NCI-H345 treated with DMSO at 0.1 percent for 48 hours (cell line): ENCODE results near the gene ATP10A.

Source experiments
- DNase-seq: peaks from one replicate; lab custom pipeline; 2025; ENCODE audit not compliant: unreplicated experiment; lab: John Stamatoyannopoulos, UW

ATP10A gene

GRCh38 chr15:25797035-25797434 lies 66.1 kb downstream of the ATP10A start:
- DNase-seq = no peak

GRCh38 chr15:25796395-25796794 lies 66.7 kb downstream of the ATP10A start:
- DNase-seq = no peak

- DNase-seq = no peak
Observed at GRCh38 chr15:25795712-25796111, 67.4 kb downstream of the ATP10A start.

DNA sequence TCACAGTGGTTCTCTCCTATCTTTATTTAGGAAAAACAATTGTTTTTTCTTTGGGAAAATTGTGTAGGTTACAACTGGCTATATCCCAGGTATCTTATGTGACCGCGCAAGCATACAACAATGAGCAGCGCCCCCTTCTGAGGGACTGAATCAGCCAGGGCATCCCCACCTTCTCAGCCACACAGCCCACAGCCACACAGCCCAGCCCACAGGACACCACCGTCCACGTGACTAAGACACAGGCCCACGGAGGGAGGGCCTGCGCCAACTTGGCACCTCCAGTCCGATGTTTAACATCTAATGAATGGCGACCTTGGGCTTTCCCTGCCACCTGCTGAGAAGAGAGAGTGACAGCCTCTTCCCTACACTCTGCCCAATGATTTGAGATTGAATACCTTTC lies 68.1 kb downstream of the ATP10A start:
- DNase-seq = no peak

GRCh38 chr15:25793354-25794050 lies 69.6 kb downstream of the ATP10A start:
- no peak for DNase-seq

DNA sequence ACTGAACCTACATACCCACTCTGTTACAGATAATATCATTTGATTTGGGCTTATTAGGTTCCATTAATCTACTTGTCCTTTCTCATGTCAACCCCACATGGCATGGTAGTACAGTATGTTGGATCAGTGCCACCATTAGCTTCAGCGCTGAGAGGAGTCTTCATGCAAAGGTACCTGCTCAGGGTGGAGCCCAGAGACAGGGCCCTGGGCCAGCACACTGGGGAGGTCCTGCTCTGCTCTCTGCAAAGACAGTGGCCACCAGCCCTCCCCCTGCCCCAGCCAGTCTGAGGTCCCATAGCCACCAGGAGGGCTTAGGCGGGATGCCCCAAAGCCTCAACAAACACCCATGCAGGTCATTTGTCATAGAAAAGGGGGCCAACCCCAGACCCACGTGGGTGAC lies 71.0 kb downstream of the ATP10A start:
- no peak for DNase-seq

- no peak for DNase-seq
Observed at GRCh38 chr15:25790000-25790660, 73.0 kb downstream of the ATP10A start.

GRCh38 chr15:25789616-25789999 lies 73.5 kb downstream of the ATP10A start:
- no peak for DNase-seq

GRCh38 chr15:25789211-25789610 lies 73.9 kb downstream of the ATP10A start:
- DNase-seq = no peak

- no peak for DNase-seq
Observed at GRCh38 chr15:25787855-25788520, 75.1 kb downstream of the ATP10A start.

DNA sequence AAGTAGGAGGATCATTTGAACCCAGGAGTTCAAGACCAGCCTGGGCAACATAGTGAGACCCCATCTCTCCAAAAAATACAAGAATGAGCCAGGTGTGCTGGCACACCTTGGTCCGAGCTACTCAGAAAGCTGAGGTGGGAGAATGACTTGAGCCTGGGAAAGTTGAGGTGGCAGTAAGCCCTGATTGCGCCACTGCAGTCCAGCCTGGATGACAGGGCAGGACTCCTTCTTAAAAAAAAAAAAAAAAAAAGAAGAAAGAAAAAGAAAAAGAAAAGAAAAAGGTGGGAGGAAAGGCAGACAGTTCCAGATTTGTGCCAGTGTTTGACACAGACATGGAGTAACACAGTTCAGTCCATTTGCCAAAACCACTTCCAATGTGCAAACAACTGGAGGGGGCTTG lies 75.7 kb downstream of the ATP10A start:
- DNase-seq = no peak

- no peak for DNase-seq
Observed at GRCh38 chr15:25786040-25786439, 77.1 kb downstream of the ATP10A start.

DNA sequence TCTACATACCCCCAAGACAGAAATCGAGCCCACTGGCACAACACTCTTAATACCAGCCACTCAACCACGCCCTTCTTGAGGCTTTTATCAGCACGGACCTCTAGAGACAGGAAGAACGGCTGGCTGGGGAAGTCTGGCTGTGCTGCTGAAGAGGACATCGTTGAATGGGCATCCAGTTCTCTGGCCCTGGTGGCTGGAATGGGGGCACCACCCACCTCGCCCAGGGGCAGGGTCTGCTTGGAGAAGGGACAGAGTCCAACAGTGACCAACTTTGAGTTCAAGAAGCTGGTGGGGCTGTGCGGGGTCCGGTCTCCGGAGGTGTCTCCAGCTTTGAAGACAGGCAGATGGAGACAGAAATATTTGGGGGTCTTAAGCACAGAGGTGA lies 77.5 kb downstream of the ATP10A start:
- no peak for DNase-seq

DNA sequence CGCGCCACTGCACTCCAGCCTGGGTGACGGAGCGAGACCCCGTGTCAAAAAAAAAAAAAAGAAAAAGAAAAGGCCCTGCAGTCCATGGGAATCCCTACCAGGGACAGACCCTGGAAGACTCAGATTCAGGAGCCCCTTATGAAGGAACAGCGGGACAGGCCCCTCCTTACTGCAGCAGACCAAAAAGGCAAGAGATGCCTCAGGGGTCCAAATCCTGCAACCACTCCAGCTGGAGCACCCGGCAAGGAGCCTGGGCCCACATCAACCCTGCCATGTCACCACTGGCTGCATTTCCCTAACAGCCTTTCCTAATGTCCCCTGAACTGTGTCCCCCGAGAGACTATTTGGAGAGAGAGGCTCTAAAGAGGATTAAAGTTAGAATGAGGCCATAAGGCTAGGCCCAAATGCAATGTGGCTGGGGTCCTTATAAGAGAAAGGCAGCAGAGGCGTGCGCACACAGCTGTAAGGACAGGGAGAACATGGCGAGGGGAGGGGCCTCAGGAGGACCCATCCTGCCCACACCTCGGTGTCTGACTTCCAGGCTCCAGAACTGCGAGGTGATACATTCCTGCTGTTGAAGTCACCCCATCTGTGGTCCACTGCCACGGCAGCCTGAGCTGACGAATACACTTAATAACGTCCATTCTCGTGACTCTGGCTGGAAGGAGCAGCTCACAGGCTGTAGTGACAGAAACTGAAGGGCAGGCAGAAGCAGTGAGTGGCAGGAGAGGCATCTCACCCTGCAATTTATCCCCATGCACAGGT lies 78.1 kb downstream of the ATP10A start:
- DNase-seq = no peak

- no peak for DNase-seq
Observed at GRCh38 chr15:25783607-25784540, 79.3 kb downstream of the ATP10A start.

DNA sequence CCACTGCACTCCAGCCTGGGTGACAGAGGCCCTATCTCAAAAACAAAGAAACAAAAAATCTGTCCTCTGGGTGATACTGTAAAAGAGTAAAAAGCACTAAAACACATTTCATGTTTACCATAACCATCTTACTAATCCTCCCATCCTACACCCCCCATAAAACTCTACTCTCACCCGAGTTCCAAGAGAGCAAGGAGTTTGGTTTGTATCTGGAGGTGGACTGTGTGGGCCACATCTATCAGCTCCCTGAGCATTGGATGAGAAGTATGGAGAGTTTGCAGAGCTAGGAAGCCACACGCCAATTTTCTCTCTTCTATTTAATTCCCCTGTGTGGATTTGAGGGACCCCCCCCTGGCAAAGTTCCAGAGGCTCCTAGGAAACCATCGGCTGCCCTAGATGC lies 80.0 kb downstream of the ATP10A start:
- no peak for DNase-seq

DNA sequence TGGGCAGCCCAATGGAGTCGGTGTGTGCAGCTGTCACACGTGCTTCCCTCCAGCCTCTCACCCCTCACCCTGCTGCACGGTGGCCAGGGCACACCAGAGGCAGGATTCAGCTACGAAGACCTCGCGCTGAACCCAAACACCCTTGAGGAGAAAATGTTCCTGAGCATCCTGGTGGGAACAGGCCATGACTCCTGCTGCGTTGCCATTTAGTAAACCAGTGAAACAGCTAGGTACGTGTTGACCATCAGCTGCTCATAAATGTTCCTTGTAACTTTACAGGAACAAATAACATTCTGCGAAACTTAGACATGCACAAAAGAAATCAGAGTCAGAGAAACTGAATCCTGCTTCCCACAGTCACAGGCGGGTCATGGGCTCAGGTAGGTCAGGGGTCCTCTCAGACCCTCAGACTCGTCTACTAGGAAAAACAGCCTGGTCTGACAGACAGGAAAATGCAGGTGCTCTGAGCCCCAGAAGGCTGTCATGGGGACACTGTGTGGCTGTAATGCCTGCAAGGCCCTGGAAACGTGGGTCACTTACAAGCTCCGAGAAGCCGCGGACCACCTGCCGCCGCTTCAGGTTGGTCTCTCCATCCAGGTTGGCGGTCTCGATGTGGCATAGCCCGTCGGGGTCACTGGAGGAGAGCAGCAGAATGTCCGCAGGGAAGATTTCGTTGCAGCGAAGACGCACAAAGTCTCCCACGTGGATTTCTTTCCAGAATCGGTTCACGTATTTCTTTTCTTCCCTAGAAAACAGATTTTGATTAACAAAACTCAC lies 82.5 kb downstream of the ATP10A start:
- DNase-seq = no peak

DNA sequence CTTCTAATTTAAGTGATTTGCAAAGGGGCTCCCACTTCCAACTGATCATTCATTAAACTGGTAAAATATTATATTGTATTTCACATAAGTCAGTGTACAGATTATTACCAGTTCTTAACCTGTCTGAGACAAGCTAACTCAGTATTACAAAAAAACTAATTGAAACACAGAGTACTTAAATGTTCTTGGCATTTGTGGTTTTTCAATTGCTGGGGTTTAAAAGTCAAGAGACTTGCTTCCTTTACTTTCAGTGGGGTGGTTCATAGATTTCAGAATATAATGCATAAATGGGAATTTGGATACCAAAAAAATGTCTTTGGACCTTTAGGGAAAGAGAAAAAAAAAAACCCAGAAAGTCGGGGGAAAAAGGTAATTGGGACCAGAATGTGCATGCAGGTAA lies 85.0 kb downstream of the ATP10A start:
- no peak for DNase-seq

DNA sequence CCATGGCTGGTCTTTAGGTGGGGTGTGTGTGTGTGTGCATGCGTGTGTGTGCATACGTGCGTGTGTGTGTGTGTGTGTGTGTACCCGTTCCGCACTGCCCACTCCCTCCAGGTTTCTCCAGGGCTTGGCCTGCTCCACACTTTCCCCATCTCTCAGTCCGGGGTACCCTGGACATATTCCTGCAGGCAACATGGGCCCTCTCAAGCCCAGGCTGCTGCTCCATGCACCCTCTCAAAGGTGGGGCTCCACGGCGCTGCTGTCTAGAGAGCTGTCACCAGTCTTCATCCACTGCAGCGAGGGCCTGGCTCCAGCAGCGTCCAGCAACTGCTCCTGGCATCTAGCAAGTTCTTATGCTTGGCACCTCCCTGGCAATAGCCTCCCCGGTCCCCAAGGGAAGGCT lies 86.1 kb downstream of the ATP10A start:
- DNase-seq = no peak
